GM12878 (cell line): ENCODE measurements around the gene SIGLECL1. TPM values are rescaled to one million over a fixed set of nuclear protein-coding genes. Genes with fewer than 3 reads are reported as not detected.

Experiments
- ATAC-seq: fragments of 200-7000 bp; cut with Tn5 transposase; 3 replicates; pipeline ENCODE4 v1.9.1; 2020; ENCODE audit warnings: mild to moderate bottlenecking, moderate library complexity
- BruUV-seq: library from RNA; stranded (reverse); fragments of 400-500 nt; replicated peaks from 2 replicates; lab custom pipeline; 2021; lab: Mats Ljungman, UMichigan
- CTCF ChIA-PET: fragments of 300-600 bp; sonication (Branson Sonifier 250); formaldehyde crosslinking; extraction: SDS; loops from one replicate; lab custom pipeline; 2021; ENCODE audit warnings: inconsistent platforms; lab: Yijun Ruan, JAX
- POLR2A ChIA-PET: fragments of 350-600 bp; formaldehyde crosslinking; extraction: SDS; loops from one replicate; lab custom pipeline; 2021; ENCODE audit warnings: inconsistent platforms; lab: Charles Lee
- RAD21 ChIA-PET: fragments of 300-600 bp; sonication (Branson Sonifier 250); formaldehyde crosslinking; loops from one replicate; lab custom pipeline; 2023; ENCODE audit warnings: antibody characterized with exemption; ENCODE audit not compliant: unreplicated experiment; lab: Charles Lee
- SMC1A ChIA-PET: fragments of 300-600 bp; sonication (Branson Sonifier 250); formaldehyde crosslinking; loops from one replicate; lab custom pipeline; 2023; ENCODE audit not compliant: unreplicated experiment, uncharacterized antibody; lab: Charles Lee
- DNase-seq: peaks from one replicate; pipeline ENCODE4 v3.0.0-alpha.2; 2011; ENCODE audit warnings: low read depth, low spot score
- FAIRE-seq: peaks from 3 replicates; lab custom pipeline; 2011; peaks lifted over from hg19 to GRCh38; lab: Jason Lieb, UNC
- H2AFZ ChIP-seq: 2 replicates; pipeline ENCODE4 v1.6.0; 2011; ENCODE audit warnings: low read depth, low read length, control low read depth; ENCODE audit not compliant: control insufficient read depth
- H3K27ac ChIP-seq: 2 replicates; pipeline ENCODE4 v1.5.1; 2011; ENCODE audit warnings: control low read depth; ENCODE audit not compliant: control insufficient read depth, insufficient read depth
- H3K27me3 ChIP-seq, 2 experiments: replicated peaks in 1 of 2; 2 replicates each; pipeline versions ENCODE4 v1.6.0 to v1.6.1; 2011; ENCODE audit warnings: low read length in 1 of 2; ENCODE audit not compliant: control insufficient read depth in 2 of 2, insufficient read depth in 2 of 2
- H3K36me3 ChIP-seq, 2 experiments: 2 replicates each; pipeline ENCODE4 v1.5.1; 2011; ENCODE audit warnings: low read length in 1 of 2; ENCODE audit not compliant: control insufficient read depth in 2 of 2, insufficient read depth in 2 of 2
- H3K4me1 ChIP-seq: 2 replicates; pipeline ENCODE4 v1.6.1; 2011; ENCODE audit warnings: mild to moderate bottlenecking, low read length, moderate library complexity, mixed read lengths; ENCODE audit not compliant: control insufficient read depth, insufficient read depth
- H3K4me2 ChIP-seq: 2 replicates; pipeline ENCODE4 v1.6.0; 2011; ENCODE audit warnings: control low read depth; ENCODE audit not compliant: control insufficient read depth, insufficient read depth
- H3K4me3 ChIP-seq: fragments of 200-600 bp; sonication (generic); 2 replicates; pipeline ENCODE4 v1.5.1; 2016
- H3K79me2 ChIP-seq: 2 replicates; pipeline ENCODE4 v1.6.0; 2011; ENCODE audit warnings: low read length; ENCODE audit not compliant: control insufficient read depth, insufficient read depth
- H3K9ac ChIP-seq: 2 replicates; pipeline ENCODE4 v1.8.0; 2011; ENCODE audit warnings: low read length, control low read depth, mixed read lengths; ENCODE audit not compliant: control insufficient read depth, insufficient read depth
- H3K9me3 ChIP-seq: replicated peaks from 3 replicates; pipeline ENCODE4 v1.5.1; 2011; ENCODE audit warnings: mild to moderate bottlenecking, low read length; ENCODE audit not compliant: control insufficient read depth, insufficient read depth
- H4K20me1 ChIP-seq: 2 replicates; pipeline ENCODE4 v1.6.0; 2011; ENCODE audit not compliant: control insufficient read depth, insufficient read depth
- ASH2L ChIP-seq: fragments of 300-600, 200-600 bp; sonication (generic); IDR thresholded peaks from 2 replicates; pipeline ENCODE4 v1.6.1; 2017; ENCODE audit warnings: low read depth, mild to moderate bottlenecking, borderline replicate concordance
- CHD2 ChIP-seq: IDR thresholded peaks from 2 replicates; pipeline ENCODE4 v1.6.1; 2011; ENCODE audit warnings: low read depth, low read length, improper control_type of control experiment, borderline replicate concordance
- SPI1 ChIP-seq: IDR thresholded peaks from 2 replicates; pipeline ENCODE4 v1.6.1; 2011; ENCODE audit warnings: low read depth, mild to moderate bottlenecking, low read length, moderate library complexity, borderline replicate concordance; ENCODE audit not compliant: insufficient read depth
- ZNF24 ChIP-seq: fragments of 450-650 bp; IDR thresholded peaks from 2 replicates; pipeline ENCODE4 v1.6.1; 2017; ENCODE audit warnings: antibody characterized with exemption, mild to moderate bottlenecking
- WGBS: methylation state at CpG from one replicate; pipeline ENCODE4 v1.1.6; 2016; ENCODE audit warnings: low lambda C conversion rate; ENCODE audit not compliant: insufficient replicate concordance, insufficient coverage; ENCODE audit errors: missing lambda C conversion rate; 5-methylcytosine and 5-hydroxymethylcytosine counted together
- in situ Hi-C: fragments of 300-500 bp; cut with MboI; formaldehyde crosslinking; loops from 9 replicates; pipeline ENCODE4 v1.14.3; 2018; ENCODE audit warnings: mixed read lengths
- intact Hi-C: fragments of 100-400 bp; cut with micrococcal nuclease; formaldehyde crosslinking; loops from one replicate; pipeline ENCODE4 v1.14.2; 2022; ENCODE audit not compliant: unreplicated experiment
- polyA plus RNA-seq, 11 experiments: library from polyadenylated mRNA; depleted of rRNA in 4 of 11; unstranded in 6 of 11; stranded (reverse) in 5 of 11; fragments of >200 nt; fragmentation: Nextera tagmentation in 4 of 11; fragmentation: Illumina TruSeq in 1 of 11; extraction: Ambion mirVana in 4 of 11; extraction: Trizol in 1 of 11; gene quantifications; 1 replicate in 1 of 11; 2 replicates in 10 of 11; pipeline versions ENCODE4 v1.2.1 to v1.2.3, GENCODE V29; 2011 to 2016; ENCODE audit warnings: inconsistent platforms in 2 of 11, missing spikeins in 2 of 11, low read depth in 1 of 11
- total RNA-seq, 4 experiments: library from RNA; depleted of rRNA in 3 of 4; stranded (reverse); fragments of >200 nt in 3 of 4; fragmentation: Illumina TruSeq in 1 of 4; extraction: Trizol in 1 of 4; gene quantifications; 2 replicates each; pipeline versions ENCODE4 v1.2.1 to v1.2.3, GENCODE V29; 2013 to 2021
- TF ChIP-seq, protein P1 (sequence below): fragments of 450-650 bp; IDR thresholded peaks from 2 replicates; pipeline ENCODE4 v1.6.1; 2018; ENCODE audit warnings: mild to moderate bottlenecking, low read depth, moderate library complexity; ENCODE audit not compliant: partially characterized antibody
- TF ChIP-seq, protein P2 (sequence below): fragments of 450-650 bp; IDR thresholded peaks from 2 replicates; pipeline ENCODE4 v1.6.1; 2017; ENCODE audit warnings: antibody characterized with exemption, mild to moderate bottlenecking, moderate library complexity
- TF ChIP-seq, protein P3 (sequence below), 3 experiments: IDR thresholded peaks in 2 of 3; conservative IDR thresholded peaks in 1 of 3; 2 replicates each; pipeline ENCODE4 v1.5.1; 2011; ENCODE audit warnings: low read depth in 3 of 3, low read length in 3 of 3, mild to moderate bottlenecking in 3 of 3, control low read depth in 2 of 3, moderate library complexity in 2 of 3, inconsistent platforms in 1 of 3, mixed read lengths in 1 of 3; ENCODE audit not compliant: control insufficient read depth in 2 of 3, insufficient read depth in 1 of 3; ENCODE audit errors: extremely low read depth in 1 of 3

Gene SIGLECL1
- total and polyA plus RNA-seq, 10 of the 15 experiments (the other 5 are each of a cell fraction or from before 2014, with no cell fraction given), result not detected

DNA sequence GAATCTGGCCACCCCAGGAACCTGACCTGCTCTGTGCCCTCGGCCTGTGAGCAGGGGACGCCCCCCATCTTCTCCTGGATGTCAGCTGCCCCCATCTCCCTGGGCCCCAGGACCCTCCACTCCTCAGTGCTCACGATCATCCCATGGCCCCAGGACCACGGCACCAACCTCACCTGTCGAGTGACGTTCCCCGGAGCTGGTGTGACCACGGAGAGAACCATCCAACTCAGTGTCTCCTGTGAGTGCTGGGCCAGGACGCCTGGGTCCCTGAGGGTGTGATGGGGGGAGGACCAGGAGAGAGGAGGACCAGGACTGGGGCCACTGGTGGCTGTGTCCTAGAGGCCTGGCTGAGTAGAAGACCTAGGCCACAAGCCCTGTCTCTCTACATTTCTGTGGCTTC is 39.0 kb upstream of the SIGLECL1 start:
- BruUV-seq, result no TSS peak
- in situ Hi-C loops, result no loop called here
- Histone ChIP-seq H3K4me2 (no peak overlapping the region), H3K4me3 (no peak overlapping the region), H3K36me3 (no peaks in the 10 kb centered on the region), H3K27ac (no peak overlapping the region), H3K27me3 (no peaks in the 10 kb centered on the region), H3K4me1 (no peaks in the 10 kb centered on the region; the same call in 1 of the 2 replicates), H3K79me2 (no peaks in the 10 kb centered on the region), H3K9ac (no peak overlapping the region), H3K9me3 (no peaks in the 10 kb centered on the region), H4K20me1 (no peaks in the 10 kb centered on the region), H2AFZ (no peak overlapping the region)
- DNase-seq (no peak), FAIRE-seq (no peak), ATAC-seq (no peak)
- ChIA-PET POLR2A (no interaction called here), CTCF (no interaction called here), RAD21 (no interaction called here), SMC1A (no interaction called here)
- TF ChIP-seq ASH2L (no peak), CHD2 (no peak), ZNF24 (no peak), SPI1 (no peak)
- TF ChIP-seq, protein P1, sequence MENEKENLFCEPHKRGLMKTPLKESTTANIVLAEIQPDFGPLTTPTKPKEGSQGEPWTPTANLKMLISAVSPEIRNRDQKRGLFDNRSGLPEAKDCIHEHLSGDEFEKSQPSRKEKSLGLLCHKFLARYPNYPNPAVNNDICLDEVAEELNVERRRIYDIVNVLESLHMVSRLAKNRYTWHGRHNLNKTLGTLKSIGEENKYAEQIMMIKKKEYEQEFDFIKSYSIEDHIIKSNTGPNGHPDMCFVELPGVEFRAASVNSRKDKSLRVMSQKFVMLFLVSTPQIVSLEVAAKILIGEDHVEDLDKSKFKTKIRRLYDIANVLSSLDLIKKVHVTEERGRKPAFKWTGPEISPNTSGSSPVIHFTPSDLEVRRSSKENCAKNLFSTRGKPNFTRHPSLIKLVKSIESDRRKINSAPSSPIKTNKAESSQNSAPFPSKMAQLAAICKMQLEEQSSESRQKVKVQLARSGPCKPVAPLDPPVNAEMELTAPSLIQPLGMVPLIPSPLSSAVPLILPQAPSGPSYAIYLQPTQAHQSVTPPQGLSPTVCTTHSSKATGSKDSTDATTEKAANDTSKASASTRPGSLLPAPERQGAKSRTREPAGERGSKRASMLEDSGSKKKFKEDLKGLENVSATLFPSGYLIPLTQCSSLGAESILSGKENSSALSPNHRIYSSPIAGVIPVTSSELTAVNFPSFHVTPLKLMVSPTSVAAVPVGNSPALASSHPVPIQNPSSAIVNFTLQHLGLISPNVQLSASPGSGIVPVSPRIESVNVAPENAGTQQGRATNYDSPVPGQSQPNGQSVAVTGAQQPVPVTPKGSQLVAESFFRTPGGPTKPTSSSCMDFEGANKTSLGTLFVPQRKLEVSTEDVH, result no peak
- TF ChIP-seq, protein P2, sequence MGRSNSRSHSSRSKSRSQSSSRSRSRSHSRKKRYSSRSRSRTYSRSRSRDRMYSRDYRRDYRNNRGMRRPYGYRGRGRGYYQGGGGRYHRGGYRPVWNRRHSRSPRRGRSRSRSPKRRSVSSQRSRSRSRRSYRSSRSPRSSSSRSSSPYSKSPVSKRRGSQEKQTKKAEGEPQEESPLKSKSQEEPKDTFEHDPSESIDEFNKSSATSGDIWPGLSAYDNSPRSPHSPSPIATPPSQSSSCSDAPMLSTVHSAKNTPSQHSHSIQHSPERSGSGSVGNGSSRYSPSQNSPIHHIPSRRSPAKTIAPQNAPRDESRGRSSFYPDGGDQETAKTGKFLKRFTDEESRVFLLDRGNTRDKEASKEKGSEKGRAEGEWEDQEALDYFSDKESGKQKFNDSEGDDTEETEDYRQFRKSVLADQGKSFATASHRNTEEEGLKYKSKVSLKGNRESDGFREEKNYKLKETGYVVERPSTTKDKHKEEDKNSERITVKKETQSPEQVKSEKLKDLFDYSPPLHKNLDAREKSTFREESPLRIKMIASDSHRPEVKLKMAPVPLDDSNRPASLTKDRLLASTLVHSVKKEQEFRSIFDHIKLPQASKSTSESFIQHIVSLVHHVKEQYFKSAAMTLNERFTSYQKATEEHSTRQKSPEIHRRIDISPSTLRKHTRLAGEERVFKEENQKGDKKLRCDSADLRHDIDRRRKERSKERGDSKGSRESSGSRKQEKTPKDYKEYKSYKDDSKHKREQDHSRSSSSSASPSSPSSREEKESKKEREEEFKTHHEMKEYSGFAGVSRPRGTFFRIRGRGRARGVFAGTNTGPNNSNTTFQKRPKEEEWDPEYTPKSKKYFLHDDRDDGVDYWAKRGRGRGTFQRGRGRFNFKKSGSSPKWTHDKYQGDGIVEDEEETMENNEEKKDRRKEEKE, result no peak
- TF ChIP-seq, protein P3, sequence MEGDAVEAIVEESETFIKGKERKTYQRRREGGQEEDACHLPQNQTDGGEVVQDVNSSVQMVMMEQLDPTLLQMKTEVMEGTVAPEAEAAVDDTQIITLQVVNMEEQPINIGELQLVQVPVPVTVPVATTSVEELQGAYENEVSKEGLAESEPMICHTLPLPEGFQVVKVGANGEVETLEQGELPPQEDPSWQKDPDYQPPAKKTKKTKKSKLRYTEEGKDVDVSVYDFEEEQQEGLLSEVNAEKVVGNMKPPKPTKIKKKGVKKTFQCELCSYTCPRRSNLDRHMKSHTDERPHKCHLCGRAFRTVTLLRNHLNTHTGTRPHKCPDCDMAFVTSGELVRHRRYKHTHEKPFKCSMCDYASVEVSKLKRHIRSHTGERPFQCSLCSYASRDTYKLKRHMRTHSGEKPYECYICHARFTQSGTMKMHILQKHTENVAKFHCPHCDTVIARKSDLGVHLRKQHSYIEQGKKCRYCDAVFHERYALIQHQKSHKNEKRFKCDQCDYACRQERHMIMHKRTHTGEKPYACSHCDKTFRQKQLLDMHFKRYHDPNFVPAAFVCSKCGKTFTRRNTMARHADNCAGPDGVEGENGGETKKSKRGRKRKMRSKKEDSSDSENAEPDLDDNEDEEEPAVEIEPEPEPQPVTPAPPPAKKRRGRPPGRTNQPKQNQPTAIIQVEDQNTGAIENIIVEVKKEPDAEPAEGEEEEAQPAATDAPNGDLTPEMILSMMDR (IDR thresholded peaks at IDR 0.05 in 2 of 3, conservative IDR thresholded peaks at IDR 0.05 in 1 of 3; ENCODE audit: control insufficient read depth in 2 of 3, extremely low read depth in 1 of 3, insufficient read depth in 1 of 3, low read depth in 3 of 3, low read length in 3 of 3), result no peak
- intact Hi-C loops, result no loop called here
- WGBS, result 21% methylated on average over 7 of the region's 9 CpGs
